ENCODE measurements around the gene STK10.
"Not testable (repeated sequence)": the region's sequence is repeated elsewhere in the genome, so short reads cannot be mapped to it uniquely, and the experiment has no call there.

The STK10 gene

GRCh38 chr5:172160506-172160905 lies 27.5 kb downstream of the STK10 start:
- H3K4me3 ChIP-seq (ENCODE audit: low read depth, low read length) = no peak overlapping the region
- TF ChIP-seq CTCF (IDR thresholded peaks at IDR 0.05; ENCODE audit: insufficient read depth, low read depth, low read length, missing control alignments) = no peak

GRCh38 chr5:172159016-172159415 lies 29.0 kb downstream of the STK10 start:
- no peak for DNase-seq (ENCODE audit: low read depth)
- no peak overlapping the region for H3K4me3 ChIP-seq (ENCODE audit: low read depth, low read length)
- TF ChIP-seq CTCF (IDR thresholded peaks at IDR 0.05; ENCODE audit: insufficient read depth, low read depth, low read length, missing control alignments) = no peak

More at GRCh38 chr5:172160506-172160905, 27.5 kb downstream of the STK10 start:
- DNase-seq (ENCODE audit: low read depth) = no peak

- DNase-seq (ENCODE audit: low read depth) = no peak
- no peak for TF ChIP-seq CTCF (IDR thresholded peaks at IDR 0.05; ENCODE audit: insufficient read depth, low read depth, low read length, missing control alignments)
- no peak overlapping the region for H3K4me3 ChIP-seq (ENCODE audit: low read depth, low read length)
These were observed 31.5 kb downstream of the STK10 start for GRCh38 chr5:172156541-172156994.

- H3K4me3 ChIP-seq (ENCODE audit: low read depth, low read length) = not testable (repeated sequence)
- DNase-seq (ENCODE audit: low read depth) = peak; percentile 48
These were observed 32.9 kb downstream of the STK10 start for GRCh38 chr5:172155101-172155500.

- no peak for DNase-seq (ENCODE audit: low read depth)
- TF ChIP-seq CTCF (IDR thresholded peaks at IDR 0.05; ENCODE audit: insufficient read depth, low read depth, low read length, missing control alignments) = no peak
- no peak overlapping the region for H3K4me3 ChIP-seq (ENCODE audit: low read depth, low read length)
These were observed 34.3 kb downstream of the STK10 start for GRCh38 chr5:172153695-172154094.

GRCh38 chr5:172151661-172152210 lies 36.3 kb downstream of the STK10 start:
- H3K4me3 ChIP-seq (ENCODE audit: low read depth, low read length) = no peak overlapping the region
- TF ChIP-seq CTCF (IDR thresholded peaks at IDR 0.05; ENCODE audit: insufficient read depth, low read depth, low read length, missing control alignments) = no peak
- no peak for DNase-seq (ENCODE audit: low read depth)

GRCh38 chr5:172150514-172151425 lies 37.3 kb downstream of the STK10 start:
- no peak for TF ChIP-seq CTCF (IDR thresholded peaks at IDR 0.05; ENCODE audit: insufficient read depth, low read depth, low read length, missing control alignments)
- DNase-seq (ENCODE audit: low read depth) = peak; percentile 58
- H3K4me3 ChIP-seq (ENCODE audit: low read depth, low read length) = no peak overlapping the region; the same call in none of the 2 replicates

GRCh38 chr5:172149481-172149880 lies 38.5 kb downstream of the STK10 start:
- H3K4me3 ChIP-seq (ENCODE audit: low read depth, low read length) = not testable (repeated sequence)

More at GRCh38 chr5:172149481-172149880, 38.5 kb downstream of the STK10 start:
- not testable (repeated sequence) for DNase-seq (ENCODE audit: low read depth)

Measured in GM12865 (cell line).